HCT116 (cell line): ENCODE data around the gene FARP1. TPM values are rescaled to one million over a fixed set of nuclear protein-coding genes. Genes with fewer than 3 reads are reported as not detected.

Experiments used
- ATAC-seq: fragments of 200-7000 bp; cut with Tn5 transposase; 2 replicates; pipeline ENCODE4 v1.9.1; 2020; ENCODE audit warnings: mild to moderate bottlenecking, moderate library complexity
- BruUV-seq: library from RNA; stranded (reverse); fragments of 400-500 nt; replicated peaks from 2 replicates; lab custom pipeline; 2021; lab: Mats Ljungman, UMichigan
- CTCF ChIA-PET: fragments of 300-600 bp; sonication (Branson Sonifier 250); formaldehyde crosslinking; loops from one replicate; lab custom pipeline; 2021; ENCODE audit warnings: antibody characterized with exemption; lab: Charles Lee
- POLR2A ChIA-PET: fragments of 300-600, 350-600 bp; sonication (Branson Sonifier 250); formaldehyde crosslinking; loops from one replicate; lab custom pipeline; 2021; ENCODE audit warnings: antibody characterized with exemption; lab: Charles Lee
- RAD21 ChIA-PET, 2 experiments: fragments of 300-600 bp; sonication (Branson Sonifier 250); formaldehyde crosslinking; loops; one replicate each; lab custom pipeline; 2023; ENCODE audit warnings: low total read pairs in 2 of 2; ENCODE audit not compliant: uncharacterized antibody in 2 of 2, unreplicated experiment in 2 of 2, low non-redundant PET in 1 of 2; lab: Charles Lee
- DNase-seq: peaks from one replicate; pipeline ENCODE4 v3.0.0-alpha.2; 2010; ENCODE audit warnings: low read depth, low spot score
- H2AFZ ChIP-seq: fragments of 200-600 bp; shearing (Covaris generic), sonication (generic); 2 replicates; pipeline ENCODE4 v1.6.1; 2017; ENCODE audit warnings: low read depth, mixed run types, mixed read lengths, antibody characterized with exemption, low read length; ENCODE audit not compliant: poor library complexity, severe bottlenecking
- H3K27ac ChIP-seq: 2 replicates; pipeline ENCODE4 v1.5.1; 2012; ENCODE audit warnings: low read depth, low read length
- H3K27me3 ChIP-seq: fragments of 200-600 bp; sonication (generic); 2 replicates; pipeline ENCODE4 v1.6.1; 2016; ENCODE audit warnings: mixed run types, low read length, mixed read lengths; ENCODE audit not compliant: insufficient read depth
- H3K36me3 ChIP-seq, 2 experiments: fragments of 200-500 bp in 1 of 2; fragments of 200-600 bp in 1 of 2; sonication (Bioruptor generic) in 1 of 2; sonication (generic) in 1 of 2; 2 replicates each; pipeline versions ENCODE4 v1.5.1 to v1.6.1; 2014 to 2016; ENCODE audit warnings: low read length in 2 of 2, inconsistent platforms in 1 of 2, mixed read lengths in 1 of 2, mixed run types in 1 of 2; ENCODE audit not compliant: insufficient read depth in 2 of 2, control insufficient read depth in 1 of 2
- H3K4me1 ChIP-seq, 2 experiments: fragments of 200-600 bp in 1 of 2; sonication (generic) in 1 of 2; 2 replicates each; pipeline versions ENCODE4 v1.5.1 to v1.6.1; 2012 to 2017; ENCODE audit warnings: low read length in 2 of 2, inconsistent platforms in 1 of 2, mild to moderate bottlenecking in 1 of 2, mixed read lengths in 1 of 2, mixed run types in 1 of 2, moderate library complexity in 1 of 2; ENCODE audit not compliant: insufficient read depth in 2 of 2, control insufficient read depth in 1 of 2
- H3K4me2 ChIP-seq: fragments of 200-600 bp; sonication (generic); 2 replicates; pipeline ENCODE4 v1.6.1; 2017; ENCODE audit warnings: mixed run types, low read length, mixed read lengths
- H3K4me3 ChIP-seq, 2 experiments: fragments of 200-600 bp in 1 of 2; sonication (generic) in 1 of 2; replicated peaks in 1 of 2; 2 replicates each; pipeline ENCODE4 v1.5.1; 2011 to 2016; ENCODE audit warnings: low read length in 2 of 2, control low read depth in 1 of 2, low read depth in 1 of 2, mild to moderate bottlenecking in 1 of 2, mixed read lengths in 1 of 2, mixed run types in 1 of 2
- H3K79me2 ChIP-seq: fragments of 200-600 bp; sonication (generic); 2 replicates; pipeline ENCODE4 v1.6.1; 2017; ENCODE audit warnings: mild to moderate bottlenecking, mixed run types, low read length, moderate library complexity, mixed read lengths; ENCODE audit not compliant: insufficient read depth
- H3K9ac ChIP-seq: fragments of 200-600 bp; sonication (generic); 2 replicates; pipeline ENCODE4 v1.6.1; 2016; ENCODE audit warnings: low read length, mixed read lengths
- H3K9me2 ChIP-seq: fragments of 200-600 bp; sonication (generic), shearing (Covaris generic); 2 replicates; pipeline ENCODE4 v1.6.1; 2017; ENCODE audit warnings: mixed run types, mild to moderate bottlenecking, moderate library complexity; ENCODE audit not compliant: insufficient read depth
- H3K9me3 ChIP-seq, 2 experiments: fragments of 200-500 bp in 1 of 2; fragments of 200-600 bp in 1 of 2; sonication (Bioruptor generic) in 1 of 2; sonication (generic) in 1 of 2; 2 replicates each; pipeline ENCODE4 v1.6.1; 2014 to 2017; ENCODE audit warnings: low read length in 2 of 2, mixed read lengths in 2 of 2, inconsistent platforms in 1 of 2, low read depth in 1 of 2, mild to moderate bottlenecking in 1 of 2, mixed run types in 1 of 2, moderate library complexity in 1 of 2; ENCODE audit not compliant: control insufficient read depth in 1 of 2, insufficient read depth in 1 of 2
- H4K20me1 ChIP-seq: fragments of 200-600 bp; sonication (generic), shearing (Covaris generic); 2 replicates; pipeline ENCODE4 v1.6.1; 2017; ENCODE audit warnings: mixed run types, mild to moderate bottlenecking, moderate library complexity; ENCODE audit not compliant: insufficient read depth
- CBX3 ChIP-seq: IDR thresholded peaks from 2 replicates; pipeline ENCODE4 v1.6.1; 2012; ENCODE audit warnings: low read depth
- CEBPB ChIP-seq: IDR thresholded peaks from 2 replicates; pipeline ENCODE4 v1.6.1; 2012; ENCODE audit warnings: low read depth
- FOSL1 ChIP-seq: IDR thresholded peaks from 2 replicates; pipeline ENCODE4 v1.6.1; 2012; ENCODE audit warnings: low read depth
- POLR2A ChIP-seq: IDR thresholded peaks from 2 replicates; pipeline ENCODE4 v1.7.0; 2011; ENCODE audit warnings: borderline replicate concordance; ENCODE audit not compliant: insufficient read depth, insufficient read length; ENCODE audit errors: extremely low read depth
- POLR2AphosphoS5 ChIP-seq: IDR thresholded peaks from 2 replicates; pipeline ENCODE4 v1.6.1; 2011; ENCODE audit warnings: mild to moderate bottlenecking, low read depth, low read length, moderate library complexity
- RAD21 ChIP-seq: IDR thresholded peaks from 2 replicates; pipeline ENCODE4 v1.6.1; 2012; ENCODE audit warnings: low read depth, mild to moderate bottlenecking
- SP1 ChIP-seq: IDR thresholded peaks from 2 replicates; pipeline ENCODE4 v1.6.1; 2012; ENCODE audit warnings: low read depth
- TCF7L2 ChIP-seq: IDR thresholded peaks from 2 replicates; pipeline ENCODE4 v1.7.0; 2011; ENCODE audit warnings: borderline replicate concordance, inconsistent platforms; ENCODE audit not compliant: insufficient read depth, insufficient read length; ENCODE audit errors: extremely low read depth
- ZFX ChIP-seq: fragments of 450-650 bp; IDR thresholded peaks from 2 replicates; pipeline ENCODE4 v1.6.1; 2017
- ZNF274 ChIP-seq: fragments of 200-500 bp; sonication (Bioruptor generic); IDR thresholded peaks from 2 replicates; pipeline ENCODE4 v1.6.1; 2014; ENCODE audit warnings: mild to moderate bottlenecking, low read depth, low read length, inconsistent platforms
- intact Hi-C: fragments of 100-400 bp; cut with micrococcal nuclease; formaldehyde crosslinking; loops from 2 replicates; pipeline ENCODE4 v1.10.0; 2022
- total RNA-seq: library from RNA; stranded (reverse); gene quantifications from one replicate; pipeline ENCODE4 v1.2.1, GENCODE V29; 2021; ENCODE audit not compliant: unreplicated experiment
- TF ChIP-seq, protein P1 (sequence below): IDR thresholded peaks from 2 replicates; pipeline ENCODE4 v1.6.1; 2012
- TF ChIP-seq, protein P2 (sequence below): IDR thresholded peaks from 2 replicates; pipeline ENCODE4 v1.6.1; 2012; ENCODE audit warnings: low read depth

The FARP1 gene
- total RNA-seq, 1 experiment from 2014 or later = 30.5 TPM

- ChIA-PET RAD21 (no interaction called here), POLR2A (no interaction called here), CTCF (no interaction called here)
- H3K27ac ChIP-seq = no peak overlapping the region
- H3K9me2 ChIP-seq = no peaks in the 10 kb centered on the region
- H3K9ac ChIP-seq = no peak overlapping the region
- H3K79me2 ChIP-seq = no peaks in the 10 kb centered on the region
- ATAC-seq (no peak), DNase-seq (no peak)
- no peak overlapping the region for H2AFZ ChIP-seq
- H3K9me3 ChIP-seq = no peaks in the 10 kb centered on the region; a peak in 1 of 4 replicates
- TF ChIP-seq CEBPB (no peak), FOSL1 (no peak), CBX3 (no peak), TCF7L2 (no peak), POLR2AphosphoS5 (no peak), ZFX (no peak), RAD21 (no peak), ZNF274 (no peak), POLR2A (no peak), SP1 (no peak)
- TF ChIP-seq, protein P1, sequence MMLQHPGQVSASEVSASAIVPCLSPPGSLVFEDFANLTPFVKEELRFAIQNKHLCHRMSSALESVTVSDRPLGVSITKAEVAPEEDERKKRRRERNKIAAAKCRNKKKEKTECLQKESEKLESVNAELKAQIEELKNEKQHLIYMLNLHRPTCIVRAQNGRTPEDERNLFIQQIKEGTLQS = no peak
- TF ChIP-seq, protein P2, sequence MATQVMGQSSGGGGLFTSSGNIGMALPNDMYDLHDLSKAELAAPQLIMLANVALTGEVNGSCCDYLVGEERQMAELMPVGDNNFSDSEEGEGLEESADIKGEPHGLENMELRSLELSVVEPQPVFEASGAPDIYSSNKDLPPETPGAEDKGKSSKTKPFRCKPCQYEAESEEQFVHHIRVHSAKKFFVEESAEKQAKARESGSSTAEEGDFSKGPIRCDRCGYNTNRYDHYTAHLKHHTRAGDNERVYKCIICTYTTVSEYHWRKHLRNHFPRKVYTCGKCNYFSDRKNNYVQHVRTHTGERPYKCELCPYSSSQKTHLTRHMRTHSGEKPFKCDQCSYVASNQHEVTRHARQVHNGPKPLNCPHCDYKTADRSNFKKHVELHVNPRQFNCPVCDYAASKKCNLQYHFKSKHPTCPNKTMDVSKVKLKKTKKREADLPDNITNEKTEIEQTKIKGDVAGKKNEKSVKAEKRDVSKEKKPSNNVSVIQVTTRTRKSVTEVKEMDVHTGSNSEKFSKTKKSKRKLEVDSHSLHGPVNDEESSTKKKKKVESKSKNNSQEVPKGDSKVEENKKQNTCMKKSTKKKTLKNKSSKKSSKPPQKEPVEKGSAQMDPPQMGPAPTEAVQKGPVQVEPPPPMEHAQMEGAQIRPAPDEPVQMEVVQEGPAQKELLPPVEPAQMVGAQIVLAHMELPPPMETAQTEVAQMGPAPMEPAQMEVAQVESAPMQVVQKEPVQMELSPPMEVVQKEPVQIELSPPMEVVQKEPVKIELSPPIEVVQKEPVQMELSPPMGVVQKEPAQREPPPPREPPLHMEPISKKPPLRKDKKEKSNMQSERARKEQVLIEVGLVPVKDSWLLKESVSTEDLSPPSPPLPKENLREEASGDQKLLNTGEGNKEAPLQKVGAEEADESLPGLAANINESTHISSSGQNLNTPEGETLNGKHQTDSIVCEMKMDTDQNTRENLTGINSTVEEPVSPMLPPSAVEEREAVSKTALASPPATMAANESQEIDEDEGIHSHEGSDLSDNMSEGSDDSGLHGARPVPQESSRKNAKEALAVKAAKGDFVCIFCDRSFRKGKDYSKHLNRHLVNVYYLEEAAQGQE = no peak
- no peak overlapping the region for H3K4me2 ChIP-seq
- H3K4me3 ChIP-seq = no peak overlapping the region
- H3K36me3 ChIP-seq = no peaks in the 10 kb centered on the region
- no peaks in the 10 kb centered on the region for H4K20me1 ChIP-seq
- intact Hi-C loops = loop anchor here (10.0 kb wide), 1 partner anchor 264 kb away; no protein-coding TSS in a partner anchor
- no TSS peak for BruUV-seq
- no peaks in the 10 kb centered on the region for H3K27me3 ChIP-seq
- no peaks in the 10 kb centered on the region for H3K4me1 ChIP-seq
Observed at GRCh38 chr13:98118865-98119264, 24.0 kb upstream of the FARP1 start.
